AG10803 (cell line): ENCODE measurements around the gene CCDC117.
"Not testable (repeated sequence)": the region's sequence is repeated elsewhere in the genome, so short reads cannot be mapped to it uniquely, and the experiment has no call there.

Source experiments
- DNase-seq: peaks from one replicate; pipeline ENCODE4 v3.0.0; 2010; ENCODE audit warnings: low read depth
- H3K4me3 ChIP-seq: 2 replicates; pipeline ENCODE4 v1.5.1; 2011; ENCODE audit warnings: mild to moderate bottlenecking, low read length, control low read depth
- CTCF ChIP-seq: conservative IDR thresholded peaks from 2 replicates; pipeline ENCODE4 v1.5.1; 2011; ENCODE audit warnings: mild to moderate bottlenecking, low read length, control low read depth, inconsistent platforms

Gene CCDC117

GRCh38 chr22:28737701-28738100 lies 34.8 kb upstream of the CCDC117 start:
- DNase-seq = no peak
- no peak for TF ChIP-seq CTCF

GRCh38 chr22:28738876-28739275 lies 33.6 kb upstream of the CCDC117 start:
- not testable (repeated sequence) for DNase-seq, H3K4me3 ChIP-seq

More at GRCh38 chr22:28737701-28738100, 34.8 kb upstream of the CCDC117 start:
- H3K4me3 ChIP-seq = no peak overlapping the region

GRCh38 chr22:28741200-28741784 lies 31.2 kb upstream of the CCDC117 start:
- TF ChIP-seq CTCF = no peak
- DNase-seq = no peak
- H3K4me3 ChIP-seq = peak overlapping the region; percentile 92

GRCh38 chr22:28741785-28742561 lies 30.5 kb upstream of the CCDC117 start, which contains the start of the genes CHEK2 and HSCB:
Gene CHEK2, minus strand, starts transcription at chr22:28741820. Its CDS starts 7,099 bp downstream, at chr22:28734721.
Gene HSCB, plus strand, starts transcription at chr22:28742039. Its CDS starts 57 bp downstream, at chr22:28742096.
- DNase-seq = peak; percentile 97
- H3K4me3 ChIP-seq = peak within 1 kb of the TSS; percentile 92
- no peak for TF ChIP-seq CTCF

GRCh38 chr22:28742562-28742962 lies 29.9 kb upstream of the CCDC117 start:
- DNase-seq = no peak

GRCh38 chr22:28743852-28744251 lies 28.6 kb upstream of the CCDC117 start:
- no peak for DNase-seq
- no peak overlapping the region for H3K4me3 ChIP-seq
- no peak for TF ChIP-seq CTCF

More at GRCh38 chr22:28742562-28742962, 29.9 kb upstream of the CCDC117 start:
- no peak for TF ChIP-seq CTCF
- peak overlapping the region; percentile 92 for H3K4me3 ChIP-seq

GRCh38 chr22:28750471-28750881 lies 22.0 kb upstream of the CCDC117 start:
- no peak for TF ChIP-seq CTCF
- DNase-seq = peak; percentile 25
- H3K4me3 ChIP-seq = no peak overlapping the region

GRCh38 chr22:28754512-28754911 lies 18.0 kb upstream of the CCDC117 start:
- DNase-seq, H3K4me3 ChIP-seq: not testable (repeated sequence)
